SK-N-DZ (cell line): ENCODE measurements around the gene THAP12.
A peak's percentile ranks its signal among the peaks of the same experiment; 100 is the strongest.

Experiments used
- DNase-seq: peaks from one replicate; pipeline ENCODE4 v3.0.0-alpha.2; 2015; ENCODE audit warnings: low spot score

The THAP12 gene

GRCh38 chr11:76379807-76380158 is 1.1 kb downstream of the THAP12 start:
- no peak for DNase-seq

- no peak for DNase-seq
These were observed 4.0 kb downstream of the THAP12 start for GRCh38 chr11:76376746-76377558.

GRCh38 chr11:76371170-76371569 is 9.8 kb downstream of the THAP12 start:
- DNase-seq = no peak

- no peak for DNase-seq
These were observed 11.5 kb downstream of the THAP12 start for GRCh38 chr11:76369406-76369805.

GRCh38 chr11:76368490-76368889 is 12.4 kb downstream of the THAP12 start:
- DNase-seq = no peak

- DNase-seq = no peak
These were observed 15.8 kb downstream of the THAP12 start for GRCh38 chr11:76365038-76365679.

- no peak for DNase-seq
These were observed 18.2 kb downstream of the THAP12 start for GRCh38 chr11:76362716-76363115.

- no peak for DNase-seq
These were observed 19.2 kb downstream of the THAP12 start for GRCh38 chr11:76361776-76362175.

GRCh38 chr11:76361374-76361773 is 19.6 kb downstream of the THAP12 start:
- no peak for DNase-seq

- no peak for DNase-seq
These were observed 25.8 kb downstream of the THAP12 start for GRCh38 chr11:76355172-76355571.

GRCh38 chr11:76348348-76348747 is 32.6 kb downstream of the THAP12 start:
- no peak for DNase-seq

- DNase-seq = no peak
These were observed 33.5 kb downstream of the THAP12 start for GRCh38 chr11:76347466-76347865.

GRCh38 chr11:76339221-76339620 is 41.7 kb downstream of the THAP12 start:
- no peak for DNase-seq

GRCh38 chr11:76337923-76338322 is 43.0 kb downstream of the THAP12 start:
- DNase-seq = no peak

GRCh38 chr11:76337469-76337868 is 43.5 kb downstream of the THAP12 start:
- DNase-seq = no peak

- no peak for DNase-seq
These were observed 44.3 kb downstream of the THAP12 start for GRCh38 chr11:76336597-76336996.

- no peak for DNase-seq
These were observed 45.1 kb downstream of the THAP12 start for GRCh38 chr11:76335842-76336241.

- DNase-seq = no peak
These were observed 46.0 kb downstream of the THAP12 start for GRCh38 chr11:76334826-76335389.

GRCh38 chr11:76330651-76331050 is 50.3 kb downstream of the THAP12 start:
- DNase-seq = no peak

- peak; percentile 57 for DNase-seq
These were observed 50.9 kb downstream of the THAP12 start for GRCh38 chr11:76329983-76330382.

GRCh38 chr11:76329084-76329648 is 51.8 kb downstream of the THAP12 start:
- DNase-seq = no peak

GRCh38 chr11:76327756-76328388 is 53.1 kb downstream of the THAP12 start:
- no peak for DNase-seq
